ENCODE results near the gene ZFP30. TPM values are rescaled to one million over a fixed set of nuclear protein-coding genes. Genes with fewer than 3 reads are reported as not detected.

The ZFP30 gene
- polyA plus RNA-seq, 2 of the 4 experiments (the other 2 are of a cell fraction), result 9.0 to 9.2 TPM

- TF ChIP-seq EHF (CRISPR knock-in tag; IDR thresholded peaks at IDR 0.05) (no peak), PBX3 (IDR thresholded peaks at IDR 0.05) (peak; percentile 59; the same call in 1 of the 2 replicates)
Measured at GRCh38 chr19:37594304-37594981, 60.8 kb downstream of the ZFP30 start, which contains the start of the genes ZNF540 and ZNF571 (continued).

- ChIA-PET POLR2A (interaction anchor here (0.5 to 1.5 kb wide), 6 partner anchors 11 to 367 kb away, joined by 3 to 9 read pairs (median 6); partner anchors contain the start of genes ZFP30, ZNF527 and ZNF569), CTCF (interaction anchor here (0.6 to 1.0 kb wide), 2 partner anchors 10 to 578 kb away, joined by 3 to 4 read pairs; no protein-coding TSS in a partner anchor)
- no peak for FAIRE-seq
- Histone ChIP-seq H3K9me3 (peaks cover 88% of the 10 kb centered on the region), H3K4me2 (peak overlapping the region; percentile 81), H3K27ac (peak overlapping the region in 1 of 2 experiments; percentile 72; a peak in 3 of 6 replicates), H3K4me1 (no peaks in the 10 kb centered on the region), H3K4me3 (peak overlapping the region; percentile 57)
- no peak for ATAC-seq
- no peak for DNase-seq (ENCODE audit: low read depth in 1 of 2, low spot score in 1 of 2)
- TF ChIP-seq ZNF302 (CRISPR knock-in tag; IDR thresholded peaks at IDR 0.05) (no peak), BCL3 (IDR thresholded peaks at IDR 0.05) (no peak), ATOH8 (CRISPR knock-in tag; IDR thresholded peaks at IDR 0.05; ENCODE audit: low read depth) (no peak), RFX5 (IDR thresholded peaks at IDR 0.05) (no peak), EP300 (IDR thresholded peaks at IDR 0.05) (no peak), RCOR1 (IDR thresholded peaks at IDR 0.05; ENCODE audit: low read depth, low read length) (no peak), PHF8 (IDR thresholded peaks at IDR 0.05; ENCODE audit: borderline replicate concordance, low read depth) (no peak), SREBF2 (IDR thresholded peaks at IDR 0.05) (no peak), MAZ (IDR thresholded peaks at IDR 0.05; ENCODE audit: borderline replicate concordance, low read depth, low read length) (no peak), USF2 (IDR thresholded peaks at IDR 0.05) (no peak), CHD2 (IDR thresholded peaks at IDR 0.05; ENCODE audit: low read length, partially characterized antibody) (no peak), RAD21 (conservative IDR thresholded peaks at IDR 0.05 in 1 of 2, IDR thresholded peaks at IDR 0.05 in 1 of 2) (no peak), MAFK (IDR thresholded peaks at IDR 0.05; ENCODE audit: partially characterized antibody) (no peak)
- WGBS (ENCODE audit: missing lambda C conversion rate), result 38% methylated on average over 9 of the region's 9 CpGs
Measured at GRCh38 chr19:37593996-37594303, 61.3 kb downstream of the ZFP30 start.

- DNase-seq (ENCODE audit: low read depth in 1 of 2, low spot score in 1 of 2) (no peak), FAIRE-seq (no peak), ATAC-seq (no peak)
- WGBS (ENCODE audit: missing lambda C conversion rate), result 7% methylated on average over 2 of the region's 2 CpGs
- peaks cover 92% of the 10 kb centered on the region for H3K9me3 ChIP-seq
- H3K4me2 ChIP-seq, result no peak overlapping the region
- POLR2A ChIA-PET, result interaction anchor here (0.8 kb wide), 1 partner anchor 11 kb away, joined by 3 read pairs; the partner anchor contains the start of genes ZNF540 and ZNF571
- no peak overlapping the region for H3K4me3 ChIP-seq
- no peaks in the 10 kb centered on the region for H3K4me1 ChIP-seq
- TF ChIP-seq HOXB5 (CRISPR knock-in tag; IDR thresholded peaks at IDR 0.05) (no peak), KDM5A (IDR thresholded peaks at IDR 0.05) (no peak), RAD21 (conservative IDR thresholded peaks at IDR 0.05 in 1 of 2, IDR thresholded peaks at IDR 0.05 in 1 of 2) (no peak), MAX (IDR thresholded peaks at IDR 0.05) (no peak), EHF (CRISPR knock-in tag; IDR thresholded peaks at IDR 0.05) (no peak), FOXS1 (CRISPR knock-in tag; IDR thresholded peaks at IDR 0.05) (no peak), USF2 (IDR thresholded peaks at IDR 0.05) (no peak), CBX2 (IDR thresholded peaks at IDR 0.05; ENCODE audit: borderline replicate concordance, low read depth) (no peak)
- CTCF ChIA-PET, result no interaction called here
- H3K27ac ChIP-seq, result no peak overlapping the region
Measured at GRCh38 chr19:37583340-37583739, 71.9 kb downstream of the ZFP30 start.
